HG03025 (cell line): ENCODE data around the gene CALCOCO1.

Experiments
- ATAC-seq: cut with Tn5 transposase; IDR thresholded peaks from one replicate; pipeline ENCODE4 v1.9.1; 2021; ENCODE audit warnings: mild to moderate bottlenecking, moderate library complexity; ENCODE audit not compliant: unreplicated experiment, low FRiP score

Gene CALCOCO1

DNA sequence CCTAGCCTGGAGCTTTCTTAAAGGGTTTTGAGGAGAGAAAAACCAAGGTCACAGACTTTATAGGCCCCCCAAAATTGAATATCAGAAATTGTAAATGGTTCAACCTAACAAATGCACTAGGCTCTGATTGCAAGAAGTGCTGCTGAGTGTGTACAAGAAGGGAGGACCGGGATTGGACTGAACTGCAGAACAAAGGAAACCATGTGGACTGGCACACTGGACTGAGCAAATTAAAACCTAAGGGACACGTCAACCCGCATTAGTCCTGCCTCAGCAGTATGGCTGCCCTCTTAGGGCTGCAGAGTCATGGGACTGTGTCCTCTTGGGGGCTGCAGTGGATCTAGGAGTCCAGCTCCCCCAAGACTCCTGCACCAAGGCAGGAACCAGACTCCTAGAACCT lies 25.4 kb upstream of the CALCOCO1 start:
- ATAC-seq = no peak

DNA sequence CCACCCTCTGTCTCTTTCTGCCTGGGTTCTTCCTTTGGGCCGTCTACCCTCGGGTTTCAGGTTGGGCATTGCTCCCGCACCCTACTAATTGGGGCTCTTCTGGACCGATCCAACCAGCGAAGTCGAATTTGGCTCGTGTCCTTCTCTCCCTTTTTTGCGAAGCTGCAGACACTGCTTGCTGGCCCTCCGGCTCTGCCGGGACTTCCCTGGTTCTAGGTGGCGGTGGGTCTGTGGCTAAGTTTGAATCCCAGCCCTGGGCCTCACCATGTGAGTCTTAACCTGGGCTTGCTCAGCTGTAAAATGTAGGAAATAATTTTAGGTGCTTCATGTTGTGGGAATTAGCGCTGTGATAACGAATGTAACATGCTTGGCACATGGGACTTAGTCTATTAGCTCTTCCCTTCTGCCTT lies 24.9 kb upstream of the CALCOCO1 start:
- no peak for ATAC-seq

DNA sequence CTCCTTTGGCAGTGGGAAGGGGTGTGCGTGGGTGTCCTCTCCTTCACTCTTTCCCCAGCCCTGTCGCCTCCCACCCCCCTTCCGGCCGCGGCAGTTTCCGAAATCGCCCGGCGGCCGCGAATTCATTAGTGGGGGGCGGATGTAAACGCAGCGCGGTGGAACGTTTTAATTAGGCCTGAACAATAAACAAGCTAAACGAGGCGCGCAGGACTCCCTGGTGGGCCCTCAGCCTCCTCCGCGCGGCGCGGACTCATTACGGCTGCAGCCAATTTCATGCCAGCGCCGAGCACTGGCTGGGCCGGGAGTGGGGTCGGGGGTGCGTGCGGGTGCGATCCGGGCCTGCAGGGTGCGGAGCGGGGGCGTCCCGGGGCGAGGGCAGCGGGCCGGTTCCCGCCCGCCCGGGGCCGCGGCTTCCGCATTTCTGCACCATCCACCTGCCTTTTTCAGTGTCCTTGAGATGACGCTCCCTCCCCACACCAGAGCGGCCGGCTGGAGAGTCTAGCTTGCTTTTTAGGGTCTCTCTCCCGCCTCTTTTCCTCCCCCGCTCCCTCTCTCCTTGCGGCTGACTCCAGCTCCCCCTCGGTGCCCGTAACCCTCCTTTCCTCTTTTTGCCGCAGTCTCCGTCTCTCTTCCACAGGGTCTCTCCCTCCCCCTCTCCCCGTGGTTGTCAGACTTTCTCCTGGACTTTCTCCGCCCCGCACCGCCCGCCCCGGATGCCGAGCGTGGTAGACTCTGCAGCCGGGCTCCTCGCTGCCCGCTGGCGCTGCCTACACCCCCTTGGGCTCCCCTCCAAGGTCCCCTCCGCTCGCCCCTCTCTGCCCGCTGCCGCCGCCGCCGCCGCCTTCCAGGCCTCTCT lies 24.3 kb upstream of the CALCOCO1 start, which contains the start of gene CISTR:
CISTR (minus strand) TSS at position 644 of the 856 bp plus-strand sequence.
- peak; percentile 30 for ATAC-seq

DNA sequence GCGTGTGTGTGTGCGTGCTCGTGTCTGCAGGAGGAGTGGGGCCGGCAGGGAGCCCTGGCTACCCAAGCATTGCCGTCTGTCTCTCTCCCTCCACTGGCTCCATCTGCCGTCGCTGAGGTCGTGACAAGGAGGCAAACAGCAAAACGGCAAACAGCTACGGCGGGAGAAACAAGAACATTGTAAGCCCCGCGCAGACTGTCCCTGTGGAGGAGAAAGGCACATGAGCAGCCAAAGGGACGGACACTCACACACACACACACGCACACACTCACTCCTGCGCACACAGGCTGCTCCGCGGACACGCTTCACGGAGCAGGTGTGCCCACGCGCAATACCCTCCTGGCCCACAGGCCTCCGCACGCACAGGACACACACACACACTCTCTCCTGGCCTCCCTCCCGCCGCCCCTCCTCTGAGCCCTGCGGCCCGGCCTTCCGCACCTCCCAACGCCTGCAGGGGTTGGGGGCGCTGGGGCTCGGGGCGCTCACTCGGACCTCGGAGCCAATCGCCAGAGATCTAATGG lies 23.6 kb upstream of the CALCOCO1 start:
- peak; percentile 12 for ATAC-seq

DNA sequence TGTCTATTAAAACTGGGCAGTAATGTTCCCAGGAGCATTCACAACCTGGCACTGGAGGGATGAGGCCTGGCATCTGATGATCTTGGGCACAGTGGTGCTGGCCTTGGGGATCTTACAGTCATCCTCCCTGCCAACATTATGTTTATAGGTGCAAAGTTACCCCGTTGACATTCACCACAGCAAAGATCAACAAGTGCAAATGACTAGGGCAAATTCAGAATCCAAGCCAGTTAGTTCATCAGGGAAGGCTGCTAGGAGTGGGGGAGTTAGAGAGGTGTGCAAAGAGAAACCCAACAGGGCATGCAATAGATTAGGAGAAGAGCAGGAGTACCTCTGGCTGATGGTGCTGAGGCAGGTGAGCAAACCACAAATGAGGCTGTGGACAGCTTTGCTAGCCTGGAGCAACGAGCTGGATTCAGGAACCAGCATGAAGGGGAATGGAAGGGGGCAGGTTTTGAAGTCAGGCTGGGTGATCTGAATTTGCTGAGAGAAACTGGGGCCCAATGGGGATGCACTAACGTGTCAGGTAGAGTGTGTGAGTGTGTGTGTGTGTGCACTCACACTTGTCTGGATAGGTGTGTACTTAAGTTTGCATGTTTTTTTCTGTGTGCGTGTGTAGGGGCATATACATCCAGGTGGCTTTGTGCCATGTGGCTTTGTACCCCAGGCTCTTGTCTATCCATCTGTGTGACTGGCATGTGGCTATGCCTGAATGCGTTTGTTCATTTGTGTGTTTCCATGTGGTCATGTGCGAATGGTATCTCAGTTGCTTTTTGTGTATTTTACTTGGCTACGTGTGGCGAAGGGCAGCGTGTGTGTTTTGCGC lies 22.9 kb upstream of the CALCOCO1 start:
- no peak for ATAC-seq

DNA sequence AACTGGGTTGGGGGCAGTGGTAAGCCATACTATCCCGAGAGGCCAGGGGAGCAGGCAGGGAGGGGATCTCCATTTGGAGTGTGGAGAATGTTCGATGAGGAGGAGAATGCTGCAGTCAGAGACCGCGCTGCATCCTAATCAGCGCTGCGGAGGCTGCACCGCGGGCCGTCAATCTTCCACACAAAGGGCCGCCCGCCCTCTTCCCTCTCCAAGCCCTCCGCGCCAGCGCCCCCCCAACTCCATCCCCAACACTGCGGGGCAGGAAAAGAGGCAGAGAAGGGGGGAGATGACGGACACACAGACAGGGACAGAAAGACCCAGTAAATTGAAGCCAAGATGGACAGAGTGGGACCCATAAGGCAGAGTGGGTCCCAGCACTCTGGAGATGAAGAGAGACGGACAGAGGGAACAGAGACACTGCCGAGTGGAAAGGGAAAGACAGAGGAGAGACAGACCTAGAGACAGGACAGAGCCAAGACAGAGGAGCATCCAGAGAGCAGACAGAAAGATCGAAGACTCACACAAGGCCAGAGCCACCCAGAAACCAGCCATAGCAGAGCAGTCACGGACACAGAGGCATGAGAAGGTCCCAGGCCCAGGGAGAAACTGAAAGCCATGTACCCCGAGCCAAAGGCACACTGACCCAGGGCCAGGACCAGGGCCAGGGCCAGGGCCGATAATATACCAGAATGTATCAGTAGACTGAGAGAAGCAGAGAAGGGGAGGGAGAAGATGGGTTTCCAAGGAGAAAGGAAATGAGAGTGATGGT lies 21.0 kb upstream of the CALCOCO1 start:
- no peak for ATAC-seq

DNA sequence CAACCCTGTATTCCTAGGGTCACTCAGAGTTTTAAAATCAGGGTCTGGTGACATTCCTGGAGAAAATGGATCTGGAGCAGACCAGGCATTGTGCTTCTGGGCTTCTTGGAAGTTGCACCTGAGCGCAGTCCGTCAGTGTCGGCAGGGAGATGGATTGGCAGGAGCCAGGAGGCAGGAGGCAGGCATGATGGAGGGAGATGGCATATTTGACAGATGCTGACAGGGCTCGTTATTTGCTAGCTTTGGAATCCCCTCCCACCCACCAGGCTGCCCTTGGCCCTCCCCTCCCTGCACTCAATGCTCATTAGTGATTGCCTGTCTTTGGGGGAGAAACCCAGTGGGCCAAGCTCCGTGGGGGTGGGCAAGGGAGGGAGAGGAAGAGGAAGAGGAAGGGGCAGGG lies 19.8 kb upstream of the CALCOCO1 start:
- no peak for ATAC-seq

DNA sequence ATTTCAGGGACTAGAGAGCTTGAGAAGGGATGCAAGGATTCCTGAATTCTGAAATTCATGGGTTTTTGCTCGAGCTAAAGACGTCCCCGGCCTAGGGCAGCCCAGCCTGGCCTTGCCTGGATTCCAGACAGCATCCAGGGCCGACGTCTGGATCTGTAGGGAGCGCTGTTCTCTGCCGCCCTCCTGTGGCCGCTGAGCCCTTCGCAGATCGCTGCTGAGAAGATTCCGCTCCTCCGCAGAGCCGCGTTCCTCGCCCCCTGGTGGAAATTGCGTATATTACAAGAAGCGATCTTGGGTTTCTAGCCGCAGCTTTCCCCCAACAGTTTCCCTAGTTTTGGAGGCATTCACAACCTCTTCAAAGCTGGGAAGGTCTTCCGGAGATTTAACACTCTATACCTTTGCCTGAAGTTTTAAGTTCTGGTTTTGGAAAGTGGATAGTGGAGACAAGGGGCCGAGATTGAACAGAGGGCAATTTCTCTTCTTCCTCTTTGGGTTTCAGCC lies 19.4 kb upstream of the CALCOCO1 start:
- no peak for ATAC-seq

DNA sequence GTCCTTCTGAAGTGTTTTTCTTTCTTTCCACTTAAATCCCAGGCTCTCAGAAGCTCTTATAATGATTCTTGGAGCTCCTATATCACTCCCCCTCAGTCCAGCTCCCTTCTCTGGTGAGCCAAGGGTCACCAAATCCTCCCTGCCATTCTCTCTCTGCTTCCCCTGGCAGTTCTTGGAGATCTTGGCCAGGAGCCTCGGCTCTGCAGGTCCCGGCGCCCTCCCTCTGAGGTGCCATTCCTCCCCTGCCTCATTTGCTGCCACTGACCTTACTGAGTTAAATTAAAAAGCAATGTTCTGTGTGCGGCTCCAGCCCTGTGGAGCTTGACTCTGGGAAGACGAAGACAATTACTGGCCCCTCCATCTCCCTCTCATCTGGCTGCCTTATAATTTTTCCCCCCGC lies 17.5 kb upstream of the CALCOCO1 start:
- ATAC-seq = no peak

DNA sequence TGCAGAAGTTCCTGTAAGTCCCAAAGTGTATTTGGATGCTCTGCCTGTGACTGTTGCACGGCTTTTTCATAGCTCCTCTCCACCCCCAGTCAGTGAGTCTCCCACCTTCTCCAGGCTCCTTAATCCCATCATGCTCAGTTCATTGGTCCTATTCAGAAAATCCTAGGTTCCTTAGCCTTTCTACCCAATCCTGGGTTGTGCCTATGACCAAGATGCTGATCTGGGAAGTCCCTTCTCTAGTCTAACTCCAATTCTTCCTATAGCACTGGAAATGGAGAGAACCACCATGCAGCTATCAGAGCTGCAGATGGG lies 16.8 kb upstream of the CALCOCO1 start:
- no peak for ATAC-seq

DNA sequence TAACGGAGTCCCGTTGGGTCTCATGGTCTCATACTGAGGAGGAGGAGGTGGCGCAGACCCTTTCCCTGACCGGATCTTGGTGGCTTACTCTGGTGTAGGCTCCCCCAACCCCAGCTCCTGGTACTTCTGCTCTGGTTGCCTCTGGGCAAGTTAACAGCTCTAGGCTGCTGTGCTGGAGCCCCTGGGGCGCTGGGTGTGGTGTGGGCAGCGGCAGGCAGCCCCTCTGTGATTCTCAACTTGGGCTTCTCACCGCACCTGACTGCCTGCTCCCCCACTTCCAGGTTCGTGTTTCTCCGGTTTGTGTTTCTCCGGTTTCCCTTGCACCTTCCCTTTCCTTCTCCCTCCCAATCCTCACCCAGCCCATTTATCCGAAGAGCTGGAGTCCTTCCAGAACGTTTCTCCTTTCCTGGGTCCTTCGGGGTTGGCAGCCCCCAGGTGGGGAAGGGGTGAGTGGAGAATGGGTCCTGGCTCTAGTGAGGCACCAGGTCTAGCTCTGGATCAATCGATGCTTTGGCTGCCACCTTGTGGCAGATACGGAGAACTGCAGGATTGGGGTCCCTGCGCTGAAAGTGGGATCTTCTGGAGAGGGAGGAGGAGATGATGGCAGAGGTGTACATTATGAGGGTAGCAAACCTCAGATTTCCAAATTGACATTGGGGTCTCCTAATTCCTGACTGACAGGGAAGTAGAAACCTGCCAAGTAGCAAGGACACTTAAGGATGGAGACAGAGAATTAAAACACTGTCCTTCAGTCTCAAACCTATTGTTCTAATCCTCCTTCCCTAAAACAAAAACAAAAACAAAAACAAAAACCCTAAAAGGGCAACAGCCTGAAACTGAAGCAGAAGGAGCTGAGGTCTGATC lies 16.2 kb upstream of the CALCOCO1 start:
- ATAC-seq = no peak

DNA sequence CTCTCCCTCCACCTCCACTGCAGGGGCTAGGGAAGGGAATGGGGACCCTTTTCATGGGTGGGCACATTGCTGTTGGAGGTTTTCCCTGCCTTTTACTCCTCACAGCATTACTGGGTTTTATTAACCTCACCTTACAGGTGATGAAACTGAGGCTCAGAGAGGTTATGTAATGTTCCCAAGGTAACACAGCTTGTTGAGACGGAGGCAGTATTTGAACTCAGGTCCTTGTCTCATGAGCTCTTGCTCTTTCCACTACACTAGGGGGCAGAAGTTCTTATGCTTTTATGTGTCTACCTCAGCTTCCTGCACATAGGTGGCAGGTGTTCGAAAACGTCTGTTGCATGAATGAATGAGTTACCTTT lies 12.9 kb upstream of the CALCOCO1 start:
- no peak for ATAC-seq

DNA sequence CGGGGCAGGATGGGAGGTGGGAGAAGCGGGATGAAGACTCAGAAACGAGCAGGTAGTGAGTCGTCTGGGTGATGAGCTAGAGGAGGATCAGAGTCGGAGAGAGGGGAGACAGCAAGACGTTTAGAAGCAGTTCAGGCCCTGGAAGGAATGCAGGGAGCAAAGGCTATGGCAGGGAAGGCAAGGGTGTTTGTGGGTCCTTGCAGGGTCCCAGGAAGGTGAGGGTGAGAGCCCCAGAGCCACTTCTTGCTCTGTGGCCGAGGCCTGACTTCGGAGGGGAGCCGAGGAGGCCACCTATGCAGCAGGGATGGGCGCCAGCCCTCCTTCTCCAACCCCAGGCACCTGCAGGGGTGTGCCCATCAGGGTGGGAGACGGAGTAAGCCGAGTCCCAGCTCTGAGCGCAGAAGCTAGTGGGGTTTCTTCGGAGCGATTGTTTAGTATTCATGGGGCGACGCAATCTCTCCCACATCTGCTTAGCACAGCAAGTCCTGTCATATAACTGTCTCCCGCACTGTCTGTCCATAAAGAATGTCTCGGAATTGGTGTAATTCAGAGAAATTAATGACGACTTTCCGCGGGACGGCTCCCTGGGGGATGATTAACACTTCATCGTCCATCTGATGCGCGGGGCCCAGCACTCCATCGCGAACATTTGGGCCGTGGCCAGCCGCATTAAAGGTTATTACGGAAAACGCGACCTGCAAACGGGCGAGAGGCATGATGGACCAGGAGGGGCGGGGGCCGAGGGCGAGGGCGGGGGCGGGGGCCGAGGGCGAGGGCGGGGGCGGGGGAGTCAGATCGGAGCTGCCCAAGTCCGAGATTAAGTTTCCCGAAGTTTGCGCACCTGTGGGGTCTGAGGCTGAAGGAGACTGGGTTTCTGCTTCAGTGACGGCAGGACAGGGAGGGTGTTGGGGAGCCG lies 12.2 kb upstream of the CALCOCO1 start:
- no peak for ATAC-seq

DNA sequence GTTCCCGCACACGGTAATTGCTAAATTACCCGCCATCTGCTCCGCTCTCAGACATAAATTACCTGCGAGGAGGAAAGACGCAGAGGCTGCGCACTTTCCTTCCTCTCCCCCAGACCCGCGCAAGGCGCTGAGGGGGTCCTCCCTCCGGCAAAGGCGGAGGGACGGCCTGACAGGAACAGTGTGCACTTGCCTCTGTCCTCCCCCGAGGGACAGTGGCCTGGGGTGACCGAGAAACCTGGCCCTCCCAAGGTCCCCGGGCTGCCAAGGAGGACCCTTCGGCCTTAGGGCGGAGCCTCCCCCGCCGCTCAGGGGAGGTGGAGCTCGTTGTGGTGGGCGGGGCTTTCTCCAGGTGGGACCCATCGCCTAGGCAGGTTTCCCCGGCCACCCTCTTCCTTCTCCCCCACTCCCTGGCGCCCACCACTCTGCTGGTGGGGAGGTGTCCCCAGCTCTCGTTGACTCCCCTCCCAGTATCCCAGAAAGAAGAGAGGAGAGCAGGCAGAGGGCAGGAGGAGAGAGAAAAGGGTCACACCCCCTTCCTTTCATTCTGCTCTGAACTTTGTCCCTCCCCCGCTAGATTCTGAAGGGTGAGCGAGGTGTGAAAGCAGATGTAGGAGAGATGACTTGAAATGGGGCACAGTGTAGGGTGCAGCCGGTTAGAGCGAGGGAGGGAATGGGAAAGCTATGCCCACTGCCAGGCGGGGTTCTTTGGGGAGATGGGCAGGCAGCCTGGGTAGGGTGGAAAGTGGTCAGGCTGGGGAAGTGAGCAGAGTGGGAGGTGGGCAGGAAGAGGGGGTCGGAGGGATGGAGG lies 11.4 kb upstream of the CALCOCO1 start:
- no peak for ATAC-seq

DNA sequence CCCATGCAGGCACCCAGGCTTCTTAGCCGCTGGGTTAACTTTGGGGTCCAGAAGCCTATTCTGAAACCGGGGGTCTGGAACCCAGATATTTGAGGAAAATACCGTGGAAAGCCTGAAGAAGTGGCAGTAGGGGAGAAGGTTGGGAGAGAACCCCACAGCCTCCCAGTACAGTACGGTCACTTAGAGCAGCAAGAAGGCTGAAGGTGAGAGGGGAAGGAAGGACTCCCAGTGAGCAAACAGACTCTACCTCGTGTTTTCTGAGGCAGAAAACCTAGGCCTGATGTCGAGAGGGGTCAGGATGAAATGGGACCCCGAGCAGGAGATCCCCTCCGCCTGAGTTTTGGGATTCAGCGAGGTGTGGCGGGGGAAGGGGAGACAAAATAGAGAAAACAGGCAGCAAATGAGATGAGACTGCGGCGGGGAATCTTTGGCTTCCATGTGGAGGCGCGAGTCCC lies 10.7 kb upstream of the CALCOCO1 start:
- ATAC-seq = no peak

DNA sequence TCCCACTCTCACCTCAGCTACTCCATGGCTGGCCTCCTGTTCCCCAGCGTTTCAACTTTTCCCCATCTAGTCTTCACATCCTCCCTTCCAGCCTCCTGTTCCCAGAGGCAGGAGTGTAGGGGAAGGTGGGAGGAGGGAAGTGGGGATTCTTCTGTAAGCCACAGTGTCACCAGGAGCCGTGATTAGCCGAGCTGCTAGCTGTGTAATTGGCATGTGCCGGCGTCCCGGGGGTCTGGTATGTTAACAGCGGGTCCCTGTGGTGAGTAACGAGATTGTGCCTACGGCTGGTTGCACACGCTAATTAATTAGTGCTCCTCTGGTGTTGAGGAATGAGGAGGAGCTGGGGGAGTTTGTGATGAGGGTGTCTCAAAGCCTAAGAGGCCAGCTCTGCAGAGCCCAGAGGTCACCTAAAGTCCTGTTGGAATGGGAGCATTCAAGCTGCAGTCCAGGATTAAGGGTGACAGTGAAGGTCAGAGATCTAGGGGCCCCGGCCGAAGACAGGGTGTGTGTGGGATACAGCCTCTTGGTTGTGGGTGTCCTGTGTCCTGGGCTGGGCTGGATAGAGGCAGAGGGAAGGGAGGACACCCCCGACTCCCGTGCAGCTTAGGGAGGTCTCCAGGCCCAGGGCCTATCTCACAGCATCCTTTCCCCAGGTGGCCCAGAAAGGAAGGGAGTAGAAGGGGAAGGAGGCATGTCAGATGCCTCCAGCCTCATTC lies 10.0 kb upstream of the CALCOCO1 start:
- no peak for ATAC-seq

DNA sequence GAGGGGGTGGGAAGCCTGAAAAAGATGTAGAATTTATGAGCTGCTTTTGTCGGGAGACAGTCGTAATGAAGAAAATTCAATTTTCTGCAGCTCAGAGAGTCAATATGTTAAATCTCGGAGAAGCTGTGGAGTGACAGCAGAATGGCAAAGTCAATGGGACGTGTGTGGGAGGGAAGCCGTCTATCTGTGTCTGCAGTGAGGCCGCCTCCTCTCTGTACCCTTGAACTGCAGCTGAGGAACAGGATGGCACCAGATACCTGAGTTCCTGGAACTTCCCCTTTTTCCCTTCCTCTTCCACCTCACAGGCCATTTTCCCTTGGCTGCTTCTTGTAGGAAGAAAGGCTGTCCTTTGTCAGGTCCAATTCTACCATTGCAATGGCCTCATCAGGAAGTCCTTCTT lies 9.3 kb upstream of the CALCOCO1 start:
- ATAC-seq = no peak
